Stimulated activated CD4-positive, alpha-beta T cell treated with anti-CD3 and anti-CD28 coated beads, Interleukin-1b, Interleukin-23, amount 100 ng/mL, for 1 hour (primary cell): ENCODE measurements around the gene LRP10.

ENCODE experiments used
- DNase-seq, 2 donors: peaks; one replicate each; pipeline ENCODE4 v3.0.0-alpha.2; 2020; ENCODE audit warnings: low read depth in 2 of 2

Gene LRP10

GRCh38 chr14:22865424-22866405 lies 5.8 kb upstream of the LRP10 start:
- DNase-seq = no peak

GRCh38 chr14:22866874-22867273 lies 4.7 kb upstream of the LRP10 start:
- no peak for DNase-seq

- no peak for DNase-seq
Measured at GRCh38 chr14:22870811-22871223, 723 bp upstream of the LRP10 start.

GRCh38 chr14:22872033-22872832 lies 693 bp downstream of the LRP10 start:
- no peak for DNase-seq

- no peak for DNase-seq
Measured at GRCh38 chr14:22872833-22873520, 1.4 kb downstream of the LRP10 start.

- DNase-seq = no peak
Measured at GRCh38 chr14:22875003-22875747, 3.6 kb downstream of the LRP10 start.

GRCh38 chr14:22875748-22876319 lies 4.3 kb downstream of the LRP10 start:
- no peak for DNase-seq

- no peak for DNase-seq
Measured at GRCh38 chr14:22877000-22877501, 5.5 kb downstream of the LRP10 start.

- DNase-seq = no peak
Measured at GRCh38 chr14:22878271-22879246, 7.0 kb downstream of the LRP10 start.

GRCh38 chr14:22882064-22882463 lies 10.5 kb downstream of the LRP10 start:
- no peak for DNase-seq

GRCh38 chr14:22882529-22883172 lies 11.1 kb downstream of the LRP10 start:
- DNase-seq = no peak

GRCh38 chr14:22883173-22883976 lies 11.8 kb downstream of the LRP10 start, which contains the start of gene REM2:
TSS of gene REM2 (plus strand) at chr14:22883222. CDS start at chr14:22883288, 66 bp downstream.
- DNase-seq = no peak

- no peak for DNase-seq
Measured at GRCh38 chr14:22884076-22884737, 12.7 kb downstream of the LRP10 start.

GRCh38 chr14:22884738-22885523 lies 13.4 kb downstream of the LRP10 start:
- DNase-seq = no peak

GRCh38 chr14:22885975-22886374 lies 14.4 kb downstream of the LRP10 start:
- no peak for DNase-seq

- DNase-seq = peak; percentile 44 to 49
Measured at GRCh38 chr14:22886500-22887259, 15.1 kb downstream of the LRP10 start.
